ENCODE data around the gene ODF2.
"Not testable (repeated sequence)": the region's sequence is repeated elsewhere in the genome, so short reads cannot be mapped to it uniquely, and the experiment has no call there.

The ODF2 gene

DNA sequence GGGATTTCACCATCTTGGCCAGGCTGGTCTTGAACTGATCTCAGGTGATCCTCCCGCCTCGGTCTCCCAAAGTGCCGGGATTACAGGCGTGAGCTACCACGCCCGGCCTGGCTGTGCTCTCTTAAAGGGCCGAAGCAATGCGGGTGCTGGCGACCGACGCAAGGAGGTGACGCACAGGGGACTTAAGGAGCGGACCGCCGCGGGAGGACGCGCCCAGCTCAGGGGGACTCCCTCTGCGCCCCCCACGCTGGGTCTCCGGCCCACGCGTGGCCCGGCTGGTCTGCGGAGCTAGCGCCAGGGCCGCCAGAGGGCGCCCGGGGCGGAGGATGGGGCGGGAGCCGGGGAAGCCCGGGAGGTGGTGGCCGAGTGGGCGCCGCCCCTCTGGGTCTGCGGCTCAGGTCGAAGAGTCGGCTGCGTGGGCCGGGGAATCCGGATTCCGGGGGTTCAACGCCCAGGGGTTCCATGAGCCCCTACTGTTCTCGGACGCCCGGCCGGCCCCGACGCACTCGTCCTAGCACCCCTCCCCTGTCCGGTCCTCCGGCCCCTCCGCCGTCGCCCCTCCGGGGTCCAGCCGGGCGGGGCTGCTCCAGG, 35.7 kb upstream of the ODF2 start:
- H3K36me3 ChIP-seq (ENCODE audit: insufficient read depth, low read length): no peaks in the 10 kb centered on the region
- no peak overlapping the region for H3K27ac ChIP-seq (ENCODE audit: low read depth, low read length, poor library complexity, severe bottlenecking)
- H3F3A ChIP-seq (ENCODE audit: insufficient read depth, low read length): no peaks in the 10 kb centered on the region
- no peak for TF ChIP-seq EZH2 (IDR thresholded peaks at IDR 0.05; ENCODE audit: borderline replicate concordance, low read length)
- TF ChIP-seq, protein P1, sequence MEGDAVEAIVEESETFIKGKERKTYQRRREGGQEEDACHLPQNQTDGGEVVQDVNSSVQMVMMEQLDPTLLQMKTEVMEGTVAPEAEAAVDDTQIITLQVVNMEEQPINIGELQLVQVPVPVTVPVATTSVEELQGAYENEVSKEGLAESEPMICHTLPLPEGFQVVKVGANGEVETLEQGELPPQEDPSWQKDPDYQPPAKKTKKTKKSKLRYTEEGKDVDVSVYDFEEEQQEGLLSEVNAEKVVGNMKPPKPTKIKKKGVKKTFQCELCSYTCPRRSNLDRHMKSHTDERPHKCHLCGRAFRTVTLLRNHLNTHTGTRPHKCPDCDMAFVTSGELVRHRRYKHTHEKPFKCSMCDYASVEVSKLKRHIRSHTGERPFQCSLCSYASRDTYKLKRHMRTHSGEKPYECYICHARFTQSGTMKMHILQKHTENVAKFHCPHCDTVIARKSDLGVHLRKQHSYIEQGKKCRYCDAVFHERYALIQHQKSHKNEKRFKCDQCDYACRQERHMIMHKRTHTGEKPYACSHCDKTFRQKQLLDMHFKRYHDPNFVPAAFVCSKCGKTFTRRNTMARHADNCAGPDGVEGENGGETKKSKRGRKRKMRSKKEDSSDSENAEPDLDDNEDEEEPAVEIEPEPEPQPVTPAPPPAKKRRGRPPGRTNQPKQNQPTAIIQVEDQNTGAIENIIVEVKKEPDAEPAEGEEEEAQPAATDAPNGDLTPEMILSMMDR (IDR thresholded peaks at IDR 0.05; ENCODE audit: low read length): peak; percentile 89
- H3K4me1 ChIP-seq (ENCODE audit: insufficient read depth, low read length, severe bottlenecking): peaks cover 43% of the 10 kb centered on the region
- no peaks in the 10 kb centered on the region for H4K20me1 ChIP-seq (ENCODE audit: insufficient read depth, low read length)
- 0 out of 2 replicates have a peak, but pooled peaks cover 3% of the 10 kb centered on the region for H3K27me3 ChIP-seq (ENCODE audit: insufficient read depth, low read length)
- peak overlapping the region; percentile 98 for H2AFZ ChIP-seq (ENCODE audit: low read length)
- H3K79me2 ChIP-seq (ENCODE audit: insufficient read depth, low read length): no peaks in the 10 kb centered on the region
- H3K9ac ChIP-seq (ENCODE audit: low read length): peak overlapping the region; percentile 80
- no peaks in the 10 kb centered on the region for H3K9me3 ChIP-seq (ENCODE audit: low read length)
- peak overlapping the region; percentile 99 for H3K4me2 ChIP-seq (ENCODE audit: low read length)
- H3K9me2 ChIP-seq (ENCODE audit: low read depth, low read length): no peaks in the 10 kb centered on the region
- peak overlapping the region; percentile 97 for H3K4me3 ChIP-seq (ENCODE audit: low read depth, low read length, poor library complexity, severe bottlenecking)

- H3K9me3 ChIP-seq (ENCODE audit: low read length): no peaks in the 10 kb centered on the region
- H3K36me3 ChIP-seq (ENCODE audit: insufficient read depth, low read length): no peaks in the 10 kb centered on the region
- H3K4me2 ChIP-seq (ENCODE audit: low read length): peak within 1 kb of the TSS; percentile 99
- no peaks in the 10 kb centered on the region for H4K20me1 ChIP-seq (ENCODE audit: insufficient read depth, low read length)
- H3K9me2 ChIP-seq (ENCODE audit: low read depth, low read length): no peaks in the 10 kb centered on the region
- H3K27ac ChIP-seq (ENCODE audit: low read depth, low read length, poor library complexity, severe bottlenecking): no peak within 1 kb of the TSS
- H3K27me3 ChIP-seq (ENCODE audit: insufficient read depth, low read length): 0 out of 2 replicates have a peak, but pooled peaks cover 3% of the 10 kb centered on the region
- no peaks in the 10 kb centered on the region for H3F3A ChIP-seq (ENCODE audit: insufficient read depth, low read length)
- H3K9ac ChIP-seq (ENCODE audit: low read length): peak within 1 kb of the TSS; percentile 80
- peak within 1 kb of the TSS; percentile 97 for H3K4me3 ChIP-seq (ENCODE audit: low read depth, low read length, poor library complexity, severe bottlenecking)
- TF ChIP-seq, protein P1 (IDR thresholded peaks at IDR 0.05; ENCODE audit: low read length): no peak
- no peak for TF ChIP-seq EZH2 (IDR thresholded peaks at IDR 0.05; ENCODE audit: borderline replicate concordance, low read length)
- peaks cover 36% of the 10 kb centered on the region for H3K4me1 ChIP-seq (ENCODE audit: insufficient read depth, low read length, severe bottlenecking)
- H3K79me2 ChIP-seq (ENCODE audit: insufficient read depth, low read length): no peaks in the 10 kb centered on the region
- H2AFZ ChIP-seq (ENCODE audit: low read length): peak within 1 kb of the TSS; percentile 98
These were observed 34.9 kb upstream of the ODF2 start, which contains the start of gene CERCAM for GRCh38 chr9:128420651-128421481. Gene CERCAM (plus strand): TSS chr9:128420857. CDS start chr9:128420878, 21 bp downstream.

GRCh38 chr9:128421482-128421996, 34.3 kb upstream of the ODF2 start:
- peak overlapping the region; percentile 97 for H3K4me3 ChIP-seq (ENCODE audit: low read depth, low read length, poor library complexity, severe bottlenecking)
- TF ChIP-seq, protein P1 (IDR thresholded peaks at IDR 0.05; ENCODE audit: low read length): no peak
- no peak for TF ChIP-seq EZH2 (IDR thresholded peaks at IDR 0.05; ENCODE audit: borderline replicate concordance, low read length)
- H3K9ac ChIP-seq (ENCODE audit: low read length): peak overlapping the region; percentile 80; the same call in 1 of the 2 replicates
- H3K27ac ChIP-seq (ENCODE audit: low read depth, low read length, poor library complexity, severe bottlenecking): no peak overlapping the region
- H3K27me3 ChIP-seq (ENCODE audit: insufficient read depth, low read length): peaks cover 4% of the 10 kb centered on the region; the same call in 1 of the 2 replicates
- H3K9me3 ChIP-seq (ENCODE audit: low read length): no peaks in the 10 kb centered on the region
- peak overlapping the region; percentile 99 for H3K4me2 ChIP-seq (ENCODE audit: low read length)
- no peaks in the 10 kb centered on the region for H3K36me3 ChIP-seq (ENCODE audit: insufficient read depth, low read length)
- peaks cover 29% of the 10 kb centered on the region for H3K4me1 ChIP-seq (ENCODE audit: insufficient read depth, low read length, severe bottlenecking)
- no peak overlapping the region for H2AFZ ChIP-seq (ENCODE audit: low read length)
- no peaks in the 10 kb centered on the region for H4K20me1 ChIP-seq (ENCODE audit: insufficient read depth, low read length)
- no peaks in the 10 kb centered on the region for H3K79me2 ChIP-seq (ENCODE audit: insufficient read depth, low read length)
- H3K9me2 ChIP-seq (ENCODE audit: low read depth, low read length): no peaks in the 10 kb centered on the region
- no peaks in the 10 kb centered on the region for H3F3A ChIP-seq (ENCODE audit: insufficient read depth, low read length)

DNA sequence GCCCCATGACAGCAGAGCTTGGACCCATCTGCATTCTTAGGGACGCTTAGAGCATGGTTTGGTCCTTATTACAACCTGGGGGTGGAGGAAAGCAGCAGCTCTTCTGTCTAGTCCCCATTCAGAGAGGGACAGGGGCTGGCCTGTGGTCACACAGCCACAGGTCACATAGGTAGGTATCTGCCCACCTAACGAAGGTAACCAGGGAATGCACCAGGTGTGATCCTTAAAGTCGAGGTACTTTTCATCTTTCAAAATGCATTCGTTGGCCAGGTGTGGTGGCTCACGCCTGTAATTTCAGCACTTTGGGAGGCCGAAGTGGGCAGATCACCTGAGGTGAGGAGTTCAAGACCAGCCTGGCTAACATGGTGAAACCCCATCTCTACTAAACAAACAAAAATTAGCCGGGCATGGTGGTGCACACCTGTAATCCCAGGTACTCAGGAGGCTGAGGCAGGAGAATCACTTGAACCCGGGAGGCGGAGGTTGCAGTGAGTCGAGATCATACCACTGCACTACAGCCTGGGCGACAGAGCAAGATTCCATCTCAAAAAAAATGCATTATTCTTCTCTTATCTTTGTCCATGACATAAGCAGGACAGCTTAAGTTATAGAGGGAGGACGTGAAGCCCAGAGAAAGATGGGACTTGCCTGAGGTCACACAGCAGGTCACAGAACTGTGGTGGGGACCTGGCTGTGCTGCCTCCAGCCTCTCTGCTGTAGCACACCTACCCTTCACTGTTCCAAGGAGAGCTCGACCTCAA, 33.6 kb upstream of the ODF2 start:
- H4K20me1 ChIP-seq (ENCODE audit: insufficient read depth, low read length); H3K9me3 ChIP-seq (ENCODE audit: low read length); H3K9ac ChIP-seq (ENCODE audit: low read length); H3K27me3 ChIP-seq (ENCODE audit: insufficient read depth, low read length); H2AFZ ChIP-seq (ENCODE audit: low read length); H3K9me2 ChIP-seq (ENCODE audit: low read depth, low read length); H3K27ac ChIP-seq (ENCODE audit: low read depth, low read length, poor library complexity, severe bottlenecking); H3K36me3 ChIP-seq (ENCODE audit: insufficient read depth, low read length); H3F3A ChIP-seq (ENCODE audit: insufficient read depth, low read length); H3K4me3 ChIP-seq (ENCODE audit: low read depth, low read length, poor library complexity, severe bottlenecking); H3K4me2 ChIP-seq (ENCODE audit: low read length); H3K79me2 ChIP-seq (ENCODE audit: insufficient read depth, low read length): not testable (repeated sequence)
- H3K4me1 ChIP-seq (ENCODE audit: insufficient read depth, low read length, severe bottlenecking): peaks cover 23% of the 10 kb centered on the region

Data from OCI-LY1 (cell line).